Measurements from ENCODE around the gene PRR29. TPM values are rescaled to one million over a fixed set of nuclear protein-coding genes. Genes with fewer than 3 reads are reported as not detected.

Gene PRR29
- polyA plus RNA-seq, 1 of the 3 experiments (the other 2 are of a cell fraction) = 2.7 TPM

- H3K4me1 ChIP-seq (ENCODE audit: control insufficient read depth in 1 of 2, insufficient read depth in 2 of 2, low read depth in 1 of 2, low read length in 1 of 2) = peaks cover 0 to 13% of the 10 kb centered on the region in 2 experiments; a peak in 1 of 4 replicates
- no peak overlapping the region for H3K4me3 ChIP-seq (ENCODE audit: low read depth in 2 of 2, low read length in 1 of 2)
- no peaks in the 10 kb centered on the region for H3K9me3 ChIP-seq
- CTCF ChIA-PET = interaction anchor here (0.7 to 7.9 kb wide), 8 partner anchors 9 to 97 kb away, joined by 3 to 69 read pairs (median 11); partner anchors contain the start of genes CSHL1 and GH1
- TF ChIP-seq FOXJ3 (CRISPR knock-in tag; IDR thresholded peaks at IDR 0.05) (no peak), NFIC (IDR thresholded peaks at IDR 0.05; ENCODE audit: borderline replicate concordance) (no peak), CHD2 (IDR thresholded peaks at IDR 0.05; ENCODE audit: low read length, partially characterized antibody) (no peak), RCOR1 (IDR thresholded peaks at IDR 0.05; ENCODE audit: low read length) (no peak), GABPA (IDR thresholded peaks at IDR 0.05; ENCODE audit: low read depth) (no peak)
- POLR2A ChIA-PET = no interaction called here
- H2AFZ ChIP-seq (ENCODE audit: low read depth) = no peak overlapping the region
- H3K9me2 ChIP-seq = no peaks in the 10 kb centered on the region
- no peaks in the 10 kb centered on the region for H3K36me3 ChIP-seq (replicated peaks in 1 of 2; ENCODE audit: control insufficient read depth in 1 of 2, insufficient read depth in 2 of 2, low read length in 1 of 2)
- H3K27me3 ChIP-seq (ENCODE audit: insufficient read depth) = 0 out of 2 replicates have a peak, but pooled peaks cover 6% of the 10 kb centered on the region
- no peaks in the 10 kb centered on the region for H4K20me1 ChIP-seq (ENCODE audit: insufficient read depth)
- WGBS (ENCODE audit: low lambda C conversion rate) = 60% methylated on average over 3 of the region's 4 CpGs
- H3K79me2 ChIP-seq (ENCODE audit: insufficient read depth) = no peaks in the 10 kb centered on the region
- no peak overlapping the region for H3K27ac ChIP-seq (ENCODE audit: low read depth in 2 of 2, low read length in 1 of 2)
- H3K4me2 ChIP-seq = no peak overlapping the region
- H3F3A ChIP-seq (replicated peaks; ENCODE audit: insufficient read depth) = no peaks in the 10 kb centered on the region
- no peak for DNase-seq
- no peak overlapping the region for H3K9ac ChIP-seq
Measured at GRCh38 chr17:63955791-63956190, 42.4 kb upstream of the PRR29 start.

GRCh38 chr17:63956296-63956920 lies 41.7 kb upstream of the PRR29 start:
- H3K4me1 ChIP-seq (ENCODE audit: control insufficient read depth in 1 of 2, insufficient read depth in 2 of 2, low read depth in 1 of 2, low read length in 1 of 2) = peaks cover 0 to 13% of the 10 kb centered on the region in 2 experiments; a peak in 1 of 4 replicates
- H3K4me2 ChIP-seq = no peak overlapping the region
- H3F3A ChIP-seq (replicated peaks; ENCODE audit: insufficient read depth) = no peaks in the 10 kb centered on the region
- CTCF ChIA-PET = interaction anchor here (0.7 to 7.9 kb wide), 12 partner anchors 10 to 177 kb away, joined by 3 to 69 read pairs (median 4); partner anchors contain the start of genes CSHL1 and GH1
- no peak overlapping the region for H3K4me3 ChIP-seq (ENCODE audit: low read depth in 2 of 2, low read length in 1 of 2)
- no peak for TF ChIP-seq TEAD4 (IDR thresholded peaks at IDR 0.05; ENCODE audit: borderline replicate concordance, insufficient read depth)
- no peak for TF ChIP-seq FOXJ3 (CRISPR knock-in tag; IDR thresholded peaks at IDR 0.05)
- no peak for TF ChIP-seq TAF1 (IDR thresholded peaks at IDR 0.05; ENCODE audit: borderline replicate concordance, low read depth, low read length)
- TF ChIP-seq IRF3 (IDR thresholded peaks at IDR 0.05; ENCODE audit: low read depth, low read length) = no peak
- TF ChIP-seq PBX3 (IDR thresholded peaks at IDR 0.05) = no peak
- TF ChIP-seq FOXM1 (IDR thresholded peaks at IDR 0.05; ENCODE audit: low read depth) = no peak
- no peak for TF ChIP-seq SMC3 (IDR thresholded peaks at IDR 0.05; ENCODE audit: low read depth, low read length)
- no peak for TF ChIP-seq EP300 (IDR thresholded peaks at IDR 0.05; ENCODE audit: borderline replicate concordance in 1 of 2, low read depth in 1 of 2, low read length in 1 of 2)
- TF ChIP-seq FOSL2 (IDR thresholded peaks at IDR 0.05; ENCODE audit: borderline replicate concordance, low read depth) = no peak
- no peaks in the 10 kb centered on the region for H3K9me2 ChIP-seq
- no peaks in the 10 kb centered on the region for H4K20me1 ChIP-seq (ENCODE audit: insufficient read depth)
- WGBS (ENCODE audit: low lambda C conversion rate) = 84% methylated on average over 5 of the region's 5 CpGs
- no peaks in the 10 kb centered on the region for H3K79me2 ChIP-seq (ENCODE audit: insufficient read depth)
- DNase-seq = no peak
- H3K27me3 ChIP-seq (ENCODE audit: insufficient read depth) = 0 out of 2 replicates have a peak, but pooled peaks cover 6% of the 10 kb centered on the region
- H2AFZ ChIP-seq (ENCODE audit: low read depth) = no peak overlapping the region
- H3K9ac ChIP-seq = no peak overlapping the region
- H3K9me3 ChIP-seq = no peaks in the 10 kb centered on the region
- POLR2A ChIA-PET = no interaction called here
- H3K27ac ChIP-seq (ENCODE audit: low read depth in 2 of 2, low read length in 1 of 2) = no peak overlapping the region
- no peaks in the 10 kb centered on the region for H3K36me3 ChIP-seq (replicated peaks in 1 of 2; ENCODE audit: control insufficient read depth in 1 of 2, insufficient read depth in 2 of 2, low read length in 1 of 2)

All from SK-N-SH (cell line).